ENCODE data around the gene LRRC71. TPM values are rescaled to one million over a fixed set of nuclear protein-coding genes. Genes with fewer than 3 reads are reported as not detected.

LRRC71 gene
- total RNA-seq, 1 experiment from 2014 or later, result 0.22 TPM

DNA sequence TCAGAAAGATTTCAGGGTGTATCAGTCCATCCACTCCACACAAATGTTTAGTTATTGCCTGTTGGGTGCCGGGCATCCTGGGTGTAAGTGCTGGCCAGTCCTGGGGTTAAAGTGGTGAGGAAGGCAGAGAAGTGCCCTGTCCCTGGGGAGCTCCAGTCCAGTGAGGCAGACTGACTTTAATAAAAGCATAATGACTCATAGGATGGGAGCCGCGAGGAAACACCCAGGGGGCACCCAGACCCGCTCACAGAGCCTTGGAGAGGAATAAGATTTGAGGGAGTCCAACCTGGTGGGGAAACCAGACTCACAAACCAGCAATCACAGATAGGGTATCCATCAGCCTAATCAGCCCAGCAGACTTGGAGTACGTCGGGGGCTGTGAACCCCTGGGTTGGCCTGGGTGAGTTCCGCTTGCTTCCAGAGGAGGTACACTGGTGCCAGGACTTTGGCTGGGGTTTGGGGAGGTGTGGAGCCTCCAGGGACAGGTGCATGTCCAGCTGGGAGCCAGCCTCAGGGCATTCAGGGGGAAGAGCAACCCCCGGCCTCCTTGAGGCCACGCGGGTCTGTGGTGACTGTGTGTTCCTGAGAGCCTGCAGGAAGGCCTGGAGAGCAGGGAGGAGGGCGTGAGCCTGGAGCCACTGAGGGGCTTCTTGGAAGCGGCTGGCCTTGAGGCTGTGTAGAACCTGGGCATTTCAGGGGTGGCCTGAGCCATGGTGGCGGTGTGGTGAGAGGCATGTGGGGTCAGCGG, 23.2 kb upstream of the LRRC71 start (continued):
- TF ChIP-seq, protein P1, sequence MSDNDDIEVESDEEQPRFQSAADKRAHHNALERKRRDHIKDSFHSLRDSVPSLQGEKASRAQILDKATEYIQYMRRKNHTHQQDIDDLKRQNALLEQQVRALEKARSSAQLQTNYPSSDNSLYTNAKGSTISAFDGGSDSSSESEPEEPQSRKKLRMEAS (CRISPR knock-in tag; IDR thresholded peaks at IDR 0.05), result no peak
- TF ChIP-seq, protein P2, sequence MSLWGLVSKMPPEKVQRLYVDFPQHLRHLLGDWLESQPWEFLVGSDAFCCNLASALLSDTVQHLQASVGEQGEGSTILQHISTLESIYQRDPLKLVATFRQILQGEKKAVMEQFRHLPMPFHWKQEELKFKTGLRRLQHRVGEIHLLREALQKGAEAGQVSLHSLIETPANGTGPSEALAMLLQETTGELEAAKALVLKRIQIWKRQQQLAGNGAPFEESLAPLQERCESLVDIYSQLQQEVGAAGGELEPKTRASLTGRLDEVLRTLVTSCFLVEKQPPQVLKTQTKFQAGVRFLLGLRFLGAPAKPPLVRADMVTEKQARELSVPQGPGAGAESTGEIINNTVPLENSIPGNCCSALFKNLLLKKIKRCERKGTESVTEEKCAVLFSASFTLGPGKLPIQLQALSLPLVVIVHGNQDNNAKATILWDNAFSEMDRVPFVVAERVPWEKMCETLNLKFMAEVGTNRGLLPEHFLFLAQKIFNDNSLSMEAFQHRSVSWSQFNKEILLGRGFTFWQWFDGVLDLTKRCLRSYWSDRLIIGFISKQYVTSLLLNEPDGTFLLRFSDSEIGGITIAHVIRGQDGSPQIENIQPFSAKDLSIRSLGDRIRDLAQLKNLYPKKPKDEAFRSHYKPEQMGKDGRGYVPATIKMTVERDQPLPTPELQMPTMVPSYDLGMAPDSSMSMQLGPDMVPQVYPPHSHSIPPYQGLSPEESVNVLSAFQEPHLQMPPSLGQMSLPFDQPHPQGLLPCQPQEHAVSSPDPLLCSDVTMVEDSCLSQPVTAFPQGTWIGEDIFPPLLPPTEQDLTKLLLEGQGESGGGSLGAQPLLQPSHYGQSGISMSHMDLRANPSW (CRISPR knock-in tag; conservative IDR thresholded peaks at IDR 0.05; ENCODE audit: low read depth), result no peak
- TF ChIP-seq, protein P3, sequence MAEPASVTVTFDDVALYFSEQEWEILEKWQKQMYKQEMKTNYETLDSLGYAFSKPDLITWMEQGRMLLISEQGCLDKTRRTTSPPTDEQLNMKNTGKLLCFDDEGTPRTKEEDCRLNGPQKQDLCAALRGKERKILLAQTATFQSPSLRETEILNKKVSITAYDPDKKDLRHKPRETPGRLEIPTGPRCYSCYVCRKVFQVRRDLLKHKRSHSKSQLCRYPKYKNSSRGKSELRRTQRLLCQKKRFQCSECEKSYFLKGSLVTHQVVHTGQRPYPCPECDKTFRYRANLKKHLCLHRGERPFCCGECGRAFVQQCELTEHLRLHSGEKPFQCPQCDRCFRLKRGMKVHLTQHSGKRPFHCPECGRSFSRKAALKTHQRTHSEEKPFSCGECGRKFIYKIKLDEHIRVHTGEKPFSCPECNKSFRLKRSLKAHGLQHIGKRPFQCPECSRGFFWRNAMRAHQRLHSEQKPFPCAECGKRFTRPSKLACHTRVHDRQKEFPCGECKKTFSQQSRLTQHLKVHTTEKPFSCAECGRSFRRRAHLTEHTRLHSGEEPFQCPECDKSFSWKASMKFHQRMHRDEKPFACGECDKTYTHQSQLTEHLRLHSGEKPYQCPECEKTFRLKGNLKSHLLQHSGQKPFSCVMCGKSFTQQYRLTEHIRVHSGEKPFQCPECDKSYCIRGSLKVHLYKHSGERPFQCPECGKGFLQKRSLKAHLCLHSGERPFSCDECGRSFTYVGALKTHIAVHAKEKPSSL (CRISPR knock-in tag; conservative IDR thresholded peaks at IDR 0.05), result no peak
- TF ChIP-seq NR3C1 (CRISPR knock-in tag; conservative IDR thresholded peaks at IDR 0.05; ENCODE audit: low read depth), result no peak
- no peak for TF ChIP-seq ELF4 (CRISPR knock-in tag; IDR thresholded peaks at IDR 0.05; ENCODE audit: low read depth)
- no peak for TF ChIP-seq SMAD4 (CRISPR knock-in tag; IDR thresholded peaks at IDR 0.05)

DNA sequence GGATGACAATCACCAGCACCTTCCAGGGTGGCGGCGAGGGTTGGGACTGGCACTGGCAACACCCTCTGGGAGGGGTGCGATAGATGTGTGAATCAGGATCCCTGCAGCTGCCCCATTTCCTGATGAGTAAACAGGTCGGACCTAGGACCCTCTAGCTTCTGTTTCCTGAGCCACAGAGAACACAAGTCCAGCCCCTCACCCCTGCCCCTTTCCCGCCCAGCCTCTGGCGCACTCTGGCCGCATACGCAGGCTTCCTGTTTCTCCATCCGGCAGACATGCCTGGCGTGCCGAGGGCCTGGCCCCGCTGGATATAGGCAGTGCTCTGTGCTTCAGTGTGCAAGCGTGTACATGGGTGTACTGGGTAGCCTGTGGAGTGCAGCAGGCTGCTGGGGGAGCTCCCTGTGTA, 22.3 kb upstream of the LRRC71 start:
- ATAC-seq, result no peak
- Mint-ChIP-seq H3K27me3 (ENCODE audit: low read depth) (peaks cover 37% of the 10 kb centered on the region), H3K27ac (no peak overlapping the region), H3K4me1 (peaks cover 20% of the 10 kb centered on the region), H3K4me3 (no peak overlapping the region), H3K9me3 (no peaks in the 10 kb centered on the region), H3K36me3 (no peaks in the 10 kb centered on the region)
- CTCF ChIA-PET, result interaction anchor here (1.4 to 3.0 kb wide), 4 partner anchors 8 to 26 kb away, joined by 4 to 15 read pairs (median 6); partner anchors contain the start of gene LRRC71
- TF ChIP-seq ZNF423 (CRISPR knock-in tag; IDR thresholded peaks at IDR 0.05) (no peak), FOXJ3 (CRISPR knock-in tag; IDR thresholded peaks at IDR 0.05; ENCODE audit: borderline replicate concordance) (no peak), SOX15 (CRISPR knock-in tag; IDR thresholded peaks at IDR 0.05) (no peak), NFATC4 (CRISPR knock-in tag; IDR thresholded peaks at IDR 0.05) (no peak), FOXP1 (CRISPR knock-in tag; IDR thresholded peaks at IDR 0.05; ENCODE audit: borderline replicate concordance) (no peak), FOXK1 (CRISPR knock-in tag; IDR thresholded peaks at IDR 0.05) (no peak), ZNF121 (CRISPR knock-in tag; IDR thresholded peaks at IDR 0.05) (no peak), RELA (CRISPR knock-in tag; IDR thresholded peaks at IDR 0.05; ENCODE audit: borderline replicate concordance) (no peak), SP1 (CRISPR knock-in tag; conservative IDR thresholded peaks at IDR 0.05) (no peak), NFYB (CRISPR knock-in tag; conservative IDR thresholded peaks at IDR 0.05; ENCODE audit: low read depth) (no peak), ZNF138 (CRISPR knock-in tag; conservative IDR thresholded peaks at IDR 0.05) (no peak), TP53 (CRISPR knock-in tag; IDR thresholded peaks at IDR 0.05) (no peak)
- TF ChIP-seq, protein P4, sequence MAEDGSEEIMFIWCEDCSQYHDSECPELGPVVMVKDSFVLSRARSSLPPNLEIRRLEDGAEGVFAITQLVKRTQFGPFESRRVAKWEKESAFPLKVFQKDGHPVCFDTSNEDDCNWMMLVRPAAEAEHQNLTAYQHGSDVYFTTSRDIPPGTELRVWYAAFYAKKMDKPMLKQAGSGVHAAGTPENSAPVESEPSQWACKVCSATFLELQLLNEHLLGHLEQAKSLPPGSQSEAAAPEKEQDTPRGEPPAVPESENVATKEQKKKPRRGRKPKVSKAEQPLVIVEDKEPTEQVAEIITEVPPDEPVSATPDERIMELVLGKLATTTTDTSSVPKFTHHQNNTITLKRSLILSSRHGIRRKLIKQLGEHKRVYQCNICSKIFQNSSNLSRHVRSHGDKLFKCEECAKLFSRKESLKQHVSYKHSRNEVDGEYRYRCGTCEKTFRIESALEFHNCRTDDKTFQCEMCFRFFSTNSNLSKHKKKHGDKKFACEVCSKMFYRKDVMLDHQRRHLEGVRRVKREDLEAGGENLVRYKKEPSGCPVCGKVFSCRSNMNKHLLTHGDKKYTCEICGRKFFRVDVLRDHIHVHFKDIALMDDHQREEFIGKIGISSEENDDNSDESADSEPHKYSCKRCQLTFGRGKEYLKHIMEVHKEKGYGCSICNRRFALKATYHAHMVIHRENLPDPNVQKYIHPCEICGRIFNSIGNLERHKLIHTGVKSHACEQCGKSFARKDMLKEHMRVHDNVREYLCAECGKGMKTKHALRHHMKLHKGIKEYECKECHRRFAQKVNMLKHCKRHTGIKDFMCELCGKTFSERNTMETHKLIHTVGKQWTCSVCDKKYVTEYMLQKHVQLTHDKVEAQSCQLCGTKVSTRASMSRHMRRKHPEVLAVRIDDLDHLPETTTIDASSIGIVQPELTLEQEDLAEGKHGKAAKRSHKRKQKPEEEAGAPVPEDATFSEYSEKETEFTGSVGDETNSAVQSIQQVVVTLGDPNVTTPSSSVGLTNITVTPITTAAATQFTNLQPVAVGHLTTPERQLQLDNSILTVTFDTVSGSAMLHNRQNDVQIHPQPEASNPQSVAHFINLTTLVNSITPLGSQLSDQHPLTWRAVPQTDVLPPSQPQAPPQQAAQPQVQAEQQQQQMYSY (CRISPR knock-in tag; IDR thresholded peaks at IDR 0.05), result no peak
- TF ChIP-seq, protein P5, sequence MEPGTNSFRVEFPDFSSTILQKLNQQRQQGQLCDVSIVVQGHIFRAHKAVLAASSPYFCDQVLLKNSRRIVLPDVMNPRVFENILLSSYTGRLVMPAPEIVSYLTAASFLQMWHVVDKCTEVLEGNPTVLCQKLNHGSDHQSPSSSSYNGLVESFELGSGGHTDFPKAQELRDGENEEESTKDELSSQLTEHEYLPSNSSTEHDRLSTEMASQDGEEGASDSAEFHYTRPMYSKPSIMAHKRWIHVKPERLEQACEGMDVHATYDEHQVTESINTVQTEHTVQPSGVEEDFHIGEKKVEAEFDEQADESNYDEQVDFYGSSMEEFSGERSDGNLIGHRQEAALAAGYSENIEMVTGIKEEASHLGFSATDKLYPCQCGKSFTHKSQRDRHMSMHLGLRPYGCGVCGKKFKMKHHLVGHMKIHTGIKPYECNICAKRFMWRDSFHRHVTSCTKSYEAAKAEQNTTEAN (CRISPR knock-in tag; IDR thresholded peaks at IDR 0.05), result no peak
- TF ChIP-seq, protein P6, sequence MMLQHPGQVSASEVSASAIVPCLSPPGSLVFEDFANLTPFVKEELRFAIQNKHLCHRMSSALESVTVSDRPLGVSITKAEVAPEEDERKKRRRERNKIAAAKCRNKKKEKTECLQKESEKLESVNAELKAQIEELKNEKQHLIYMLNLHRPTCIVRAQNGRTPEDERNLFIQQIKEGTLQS (CRISPR knock-in tag; conservative IDR thresholded peaks at IDR 0.05), result no peak
- no peak for DNase-seq (ENCODE audit: low spot score)
- POLR2A ChIA-PET, result no interaction called here
